GM18870 (cell line): ENCODE measurements around the gene RRAD.
"Not testable (repeated sequence)": the region's sequence is repeated elsewhere in the genome, so short reads cannot be mapped to it uniquely, and the experiment has no call there.

ENCODE experiments used
- ATAC-seq: cut with Tn5 transposase; IDR thresholded peaks from one replicate; pipeline ENCODE4 v1.9.1; 2021; ENCODE audit warnings: moderate library complexity; ENCODE audit not compliant: unreplicated experiment

The RRAD gene, protein sequence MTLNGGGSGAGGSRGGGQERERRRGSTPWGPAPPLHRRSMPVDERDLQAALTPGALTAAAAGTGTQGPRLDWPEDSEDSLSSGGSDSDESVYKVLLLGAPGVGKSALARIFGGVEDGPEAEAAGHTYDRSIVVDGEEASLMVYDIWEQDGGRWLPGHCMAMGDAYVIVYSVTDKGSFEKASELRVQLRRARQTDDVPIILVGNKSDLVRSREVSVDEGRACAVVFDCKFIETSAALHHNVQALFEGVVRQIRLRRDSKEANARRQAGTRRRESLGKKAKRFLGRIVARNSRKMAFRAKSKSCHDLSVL

DNA sequence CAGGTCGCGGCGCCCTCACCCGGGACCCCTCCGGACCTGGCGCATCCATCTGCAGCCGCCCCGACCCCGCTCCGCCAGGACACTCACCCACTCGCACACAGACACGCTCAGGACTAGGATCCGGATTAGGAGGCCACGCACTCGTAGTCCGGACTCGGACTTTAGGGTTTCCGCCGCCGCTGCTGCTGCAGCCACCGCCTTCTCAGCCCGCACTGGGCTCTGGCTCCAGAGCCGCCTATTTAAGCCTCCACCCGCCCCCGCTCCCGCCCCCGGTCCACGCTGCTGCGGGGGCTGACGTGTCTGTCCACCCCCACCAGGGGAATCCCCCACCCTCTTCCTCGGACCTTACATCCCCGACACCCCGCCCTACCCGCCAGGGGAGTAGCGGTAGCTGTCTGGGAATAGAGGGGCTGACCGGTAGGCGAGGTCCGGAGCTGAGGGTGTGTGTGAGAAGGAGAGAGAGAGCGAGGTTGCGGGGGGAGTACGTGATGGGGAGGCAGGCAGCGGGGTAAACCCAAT, at the start of gene RRAD:
RRAD (minus strand) TSS at position 214 of the 519 bp plus-strand sequence. CDS start 356 bp downstream, outside the sequence.
- ATAC-seq: no peak

DNA sequence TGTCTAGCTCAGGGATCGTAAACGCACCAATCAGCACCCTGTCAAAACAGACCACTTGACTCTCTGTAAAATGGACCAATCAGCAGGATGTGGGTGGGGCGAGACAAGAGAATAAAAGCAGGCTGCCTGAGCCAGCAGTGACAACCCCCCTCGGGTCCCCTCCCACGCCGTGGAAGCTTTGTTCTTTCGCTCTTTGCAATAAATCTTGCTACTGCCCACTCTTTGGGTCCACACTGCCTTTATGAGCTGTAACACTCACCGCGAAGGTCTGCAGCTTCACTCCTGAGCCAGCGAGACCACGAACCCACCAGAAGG, 49.6 kb upstream of the RRAD start:
- not testable (repeated sequence) for ATAC-seq

DNA sequence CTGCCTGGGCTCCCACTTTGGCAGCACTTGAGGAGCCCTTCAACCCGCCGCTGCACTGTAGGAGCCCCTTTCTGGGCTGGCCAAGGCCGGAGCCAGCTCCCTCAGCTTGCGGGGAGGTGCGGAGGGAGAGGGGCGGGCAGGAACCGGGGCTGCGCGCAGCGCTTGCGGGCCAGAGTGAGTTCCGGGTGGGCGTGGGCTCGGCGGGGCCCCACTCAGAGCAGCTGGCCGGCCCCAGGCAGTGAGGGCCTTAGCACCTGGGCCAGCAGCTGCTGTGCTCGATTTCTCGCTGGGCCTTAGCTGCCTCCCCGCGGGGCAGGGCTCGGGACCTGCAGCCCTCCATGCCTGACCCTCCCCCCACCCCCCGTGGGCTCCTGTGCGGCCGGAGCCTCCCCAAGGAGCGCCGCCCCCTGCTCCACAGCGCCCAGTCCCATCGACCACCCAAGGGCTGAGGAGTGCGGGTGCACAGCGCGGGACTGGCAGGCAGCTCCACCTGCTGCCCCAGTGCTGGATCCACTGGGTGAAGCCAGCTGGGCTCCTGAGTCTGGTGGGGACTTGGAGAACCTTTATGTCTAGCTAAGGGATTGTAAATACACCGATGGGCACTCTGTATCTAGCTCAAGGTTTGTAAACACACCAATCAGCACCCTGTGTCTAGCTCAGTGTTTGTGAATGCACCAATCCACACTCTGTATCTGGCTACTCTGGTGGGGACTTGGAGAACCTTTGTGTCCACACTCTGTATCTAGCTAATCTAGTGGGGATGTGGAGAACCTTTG, 49.0 kb upstream of the RRAD start:
- ATAC-seq: not testable (repeated sequence)

DNA sequence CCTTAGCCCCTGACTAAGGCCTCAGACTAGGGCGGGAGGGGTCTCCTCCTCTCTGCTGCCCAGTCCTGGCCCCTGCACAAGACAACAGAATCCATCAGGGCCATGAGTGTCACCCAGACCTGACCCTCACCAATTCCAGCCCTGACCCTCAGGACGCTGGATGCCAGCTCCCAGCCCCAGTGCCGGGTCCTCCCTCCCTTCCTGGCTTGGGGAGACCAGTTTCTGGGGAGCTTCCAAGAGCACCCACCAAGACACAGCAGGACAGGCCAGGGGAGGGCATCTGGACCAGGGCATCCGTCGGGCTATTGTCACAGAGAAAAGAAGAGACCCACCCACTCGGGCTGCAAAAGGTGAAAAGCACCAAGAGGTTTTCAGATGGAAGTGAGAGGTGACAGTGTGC, 48.4 kb upstream of the RRAD start:
- no peak for ATAC-seq

DNA sequence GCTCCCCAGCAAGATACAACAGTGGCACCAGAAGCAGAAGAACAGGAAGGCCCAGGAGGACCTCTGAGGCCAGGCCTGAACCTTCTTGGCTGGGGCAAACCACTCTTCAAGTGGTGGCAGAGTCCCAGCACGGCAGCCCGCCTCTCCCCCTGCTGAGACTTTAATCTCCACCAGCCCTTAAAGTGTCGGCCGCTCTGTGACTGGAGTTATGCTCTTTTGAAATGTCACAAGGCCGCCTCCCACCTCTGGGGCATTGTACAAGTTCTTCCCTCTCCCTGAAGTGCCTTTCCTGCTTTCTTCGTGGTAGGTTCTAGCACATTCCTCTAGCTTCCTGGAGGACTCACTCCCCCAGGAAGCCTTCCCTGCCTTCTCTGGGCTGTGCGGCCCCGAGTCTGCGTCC, 47.6 kb upstream of the RRAD start:
- ATAC-seq: no peak

DNA sequence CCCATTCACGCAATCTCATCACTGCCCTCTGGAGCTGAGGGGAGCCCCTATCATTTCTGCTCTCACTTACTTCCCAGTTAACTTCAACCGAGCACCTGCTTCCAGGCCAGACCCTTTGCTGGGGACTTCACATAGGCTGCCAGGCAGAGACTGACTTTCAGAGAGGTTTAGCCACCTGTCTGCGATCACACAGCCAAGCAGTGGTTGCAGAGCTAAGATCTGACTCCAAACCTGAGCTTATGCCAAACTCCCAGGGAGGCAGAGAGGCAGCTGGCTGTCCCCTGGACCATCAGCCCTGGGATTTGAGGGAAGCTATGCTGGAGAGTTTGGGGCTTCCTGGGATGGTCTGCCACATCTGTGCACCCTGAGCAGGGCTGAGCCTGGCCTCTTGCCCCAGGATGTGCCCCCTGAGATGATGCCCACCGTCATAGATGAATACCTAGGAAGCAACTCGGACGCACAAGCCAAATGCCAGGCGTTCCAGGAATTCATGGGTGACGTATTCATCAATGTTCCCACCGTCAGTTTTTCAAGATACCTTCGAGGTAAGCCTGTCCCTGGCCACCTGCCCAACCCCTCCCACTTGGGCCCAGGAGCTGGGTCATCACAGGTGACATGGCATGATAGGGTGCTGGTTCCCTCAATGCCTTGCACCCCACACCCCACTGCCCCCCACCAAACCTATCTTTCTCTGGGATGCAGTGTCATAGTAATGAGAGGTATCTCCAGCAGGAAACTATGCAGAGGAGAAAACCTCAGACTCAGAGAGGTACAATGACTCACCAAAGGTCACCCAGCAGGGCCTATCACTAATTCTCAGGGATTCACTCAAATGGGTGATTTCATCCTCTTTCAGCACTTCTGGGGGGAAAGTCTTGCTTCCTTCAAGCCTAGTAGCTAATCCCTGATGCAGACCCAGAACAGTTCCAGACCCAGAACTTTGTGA, 45.7 kb upstream of the RRAD start:
- ATAC-seq: no peak

DNA sequence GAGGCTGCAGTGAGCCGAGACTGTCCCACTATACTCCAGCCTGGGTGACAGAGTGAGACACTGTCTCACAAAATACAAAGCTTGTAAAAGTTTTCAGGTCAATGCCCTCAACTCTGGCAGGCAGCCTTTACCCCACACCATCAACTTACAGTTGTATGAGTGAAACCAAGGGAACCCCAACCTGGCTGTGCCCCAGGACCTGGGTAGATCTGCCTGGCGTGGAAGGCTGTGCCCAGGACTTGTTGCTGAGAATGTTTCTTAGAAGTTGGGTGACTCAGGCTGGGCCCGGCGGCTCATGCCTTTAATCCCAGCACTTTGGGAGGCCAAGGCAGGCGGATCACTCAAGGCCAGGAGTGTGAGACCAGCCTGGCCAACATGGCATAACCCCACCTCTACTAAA, 43.5 kb upstream of the RRAD start:
- no peak for ATAC-seq

DNA sequence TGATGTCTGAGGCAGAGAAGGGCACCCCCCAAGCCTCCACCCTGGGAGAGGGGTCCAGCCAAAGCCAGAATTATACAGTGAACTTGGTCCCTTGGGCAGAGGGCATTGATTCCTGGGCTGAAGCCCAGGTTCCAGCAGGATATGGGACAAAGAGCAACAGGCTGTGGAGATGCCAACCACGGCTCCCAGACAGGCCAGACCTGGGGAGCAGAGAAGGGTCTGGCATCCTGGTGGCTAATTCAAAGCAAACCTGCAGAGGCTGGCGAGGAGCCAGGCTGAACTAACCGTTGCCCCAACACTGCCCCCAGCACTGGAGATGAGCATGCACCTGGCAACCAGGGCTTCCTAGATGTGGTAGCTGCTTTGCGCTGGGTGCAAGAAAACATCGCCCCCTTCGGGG, 38.7 kb upstream of the RRAD start:
- ATAC-seq: no peak

DNA sequence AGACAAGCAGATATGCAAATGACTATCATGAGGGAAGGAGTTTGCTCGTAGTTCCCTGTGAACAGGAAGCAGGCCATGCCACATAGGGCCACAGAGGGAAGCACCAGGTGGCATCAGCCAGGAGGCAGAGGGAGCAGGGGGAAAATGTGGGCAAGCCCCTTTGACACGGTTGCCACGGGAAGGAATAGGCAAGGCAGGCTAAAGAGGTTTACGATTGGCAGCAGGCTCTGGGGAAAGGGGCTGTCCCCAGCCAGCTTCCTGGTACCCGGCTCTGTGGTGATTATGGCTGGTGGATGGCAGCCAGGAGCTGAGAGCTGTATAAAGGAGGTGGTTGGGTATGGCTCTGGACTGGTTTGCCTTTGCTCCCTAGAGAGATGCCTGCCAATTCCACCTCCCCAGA, 36.6 kb upstream of the RRAD start:
- no peak for ATAC-seq

DNA sequence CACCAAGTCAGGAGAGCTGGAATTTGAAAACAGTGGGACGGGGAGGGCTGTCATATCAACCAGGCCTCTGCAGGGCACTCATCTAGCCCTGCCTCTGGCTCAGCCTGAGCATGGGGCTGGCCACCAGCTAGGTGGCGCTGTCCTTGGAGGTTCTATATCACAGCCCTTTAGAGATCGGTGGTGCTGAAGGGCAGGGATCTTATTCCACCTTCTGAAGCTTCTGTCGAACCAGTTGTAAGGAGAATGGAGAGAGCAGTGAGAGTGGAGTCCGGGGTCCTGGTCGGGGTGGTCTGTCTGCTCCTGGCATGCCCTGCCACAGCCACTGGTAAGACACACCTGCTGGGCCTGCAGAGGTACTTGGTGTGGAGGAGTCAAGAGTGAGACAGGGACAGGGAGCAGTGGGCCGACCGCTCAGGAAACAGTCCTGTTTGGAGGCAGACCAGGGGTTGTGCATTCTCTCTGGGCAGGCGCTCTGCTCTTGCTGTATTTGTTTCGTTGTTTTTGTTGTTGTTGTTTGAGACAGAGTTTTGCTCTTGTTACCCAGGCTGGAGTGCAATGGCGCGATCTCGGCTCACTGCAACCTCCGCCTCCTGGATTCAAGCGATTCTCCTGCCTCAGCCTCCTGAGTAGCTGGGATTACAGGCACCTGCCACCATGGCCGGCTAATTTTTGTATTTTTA, 35.9 kb upstream of the RRAD start, which contains the start of gene CES3:
CES3 (plus strand) TSS at position 202 of the 680 bp plus-strand sequence; CDS start at position 244, 42 bp downstream.
- ATAC-seq: peak; percentile 60

DNA sequence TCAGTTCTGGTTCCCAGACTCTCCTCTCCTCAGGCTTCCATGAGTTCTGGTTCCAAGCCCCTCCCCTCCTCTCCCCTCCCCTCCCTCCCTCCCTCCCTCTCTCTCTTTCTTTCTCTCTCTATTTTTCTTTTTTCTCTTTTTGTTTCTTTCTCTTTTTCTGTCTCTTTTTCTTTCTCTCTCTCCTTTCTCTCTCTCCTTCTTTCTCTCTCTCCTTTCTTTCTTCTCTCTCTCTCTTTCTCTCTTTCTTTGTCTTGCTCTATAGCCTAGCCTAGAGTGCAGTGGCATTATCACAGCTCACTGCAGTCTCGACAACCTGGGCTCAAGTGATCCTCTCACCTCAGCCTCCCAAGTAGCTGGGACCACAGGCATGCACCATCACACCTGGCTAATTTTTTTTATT, 34.9 kb upstream of the RRAD start:
- ATAC-seq: no peak

DNA sequence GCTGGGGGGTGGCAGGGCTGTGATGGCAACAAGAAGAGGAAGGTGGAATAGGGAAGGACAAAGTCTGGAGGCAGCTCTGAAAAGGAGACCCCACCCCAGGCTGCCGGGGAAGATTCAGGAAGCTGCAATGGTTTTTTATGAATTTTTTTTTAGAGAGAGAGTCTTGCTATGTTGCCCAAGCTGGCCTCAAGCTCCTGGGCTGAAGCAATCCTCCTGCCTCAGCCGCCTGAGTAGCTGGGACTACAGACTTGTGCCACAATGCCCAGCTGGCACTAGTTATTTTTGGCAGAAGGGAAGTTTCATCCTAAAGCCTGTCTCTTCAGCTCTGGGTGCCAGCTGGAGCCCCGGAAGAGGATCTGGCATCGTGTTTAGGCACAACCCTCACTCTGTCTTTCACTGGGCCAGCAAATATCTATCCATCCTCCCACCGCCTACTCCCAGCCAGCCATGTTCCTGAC, 34.4 kb upstream of the RRAD start:
- ATAC-seq: no peak

DNA sequence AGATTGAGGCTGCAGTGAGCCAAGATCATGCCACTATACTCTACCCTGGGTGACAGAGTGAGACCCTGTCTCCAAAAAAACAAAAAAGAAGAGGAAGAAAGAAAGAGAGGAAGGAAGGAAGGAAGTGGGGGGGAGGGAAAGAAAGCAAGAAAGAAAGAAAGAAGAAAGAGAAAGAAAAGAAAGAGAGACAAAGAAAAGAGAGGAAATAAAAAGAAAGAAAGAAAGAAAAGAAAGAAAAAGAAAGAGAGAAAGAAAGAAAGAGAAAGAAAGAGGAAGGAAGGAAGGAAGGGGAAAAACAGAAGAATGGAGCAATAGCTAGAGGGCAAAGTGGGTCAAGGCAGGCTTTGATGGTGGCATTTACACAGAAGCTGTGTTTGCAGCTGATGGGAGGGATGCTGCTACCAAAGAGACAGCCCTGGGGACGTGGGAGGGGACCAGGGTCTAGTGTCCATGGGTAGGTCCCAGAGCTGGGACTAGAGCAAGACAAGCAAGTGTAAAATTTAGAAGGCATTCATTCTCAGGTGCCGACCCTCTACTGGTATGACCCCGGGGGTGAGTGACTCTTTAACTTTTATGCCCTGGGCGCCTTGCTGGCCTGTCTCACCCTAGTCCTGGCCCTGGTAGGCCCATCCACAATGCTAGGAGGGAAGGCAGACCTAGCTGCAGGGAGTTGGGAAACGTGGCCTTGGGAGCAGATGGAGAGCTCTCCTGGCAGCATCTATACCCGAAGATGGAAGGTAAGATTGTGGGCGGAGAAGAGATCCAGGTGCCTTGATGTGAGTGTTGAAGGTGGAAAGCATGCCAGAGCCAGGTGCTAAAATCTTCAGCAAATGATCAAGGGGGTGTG, 33.7 kb upstream of the RRAD start:
- no peak for ATAC-seq

DNA sequence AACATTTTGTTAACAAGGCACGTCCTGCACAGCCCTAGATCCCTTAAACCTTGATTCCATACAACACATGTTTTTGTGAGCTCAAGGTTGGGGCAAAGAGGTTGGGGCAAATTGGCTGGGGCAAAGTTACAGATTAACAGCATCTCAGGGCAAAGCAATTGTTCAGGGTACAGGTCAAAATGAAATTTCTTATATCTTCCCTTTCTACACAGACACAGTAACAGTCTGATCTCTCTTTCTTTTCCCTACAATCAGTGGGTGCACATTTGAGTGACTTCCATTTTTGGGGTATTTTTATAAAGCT, 30.8 kb upstream of the RRAD start:
- ATAC-seq: not testable (repeated sequence)

DNA sequence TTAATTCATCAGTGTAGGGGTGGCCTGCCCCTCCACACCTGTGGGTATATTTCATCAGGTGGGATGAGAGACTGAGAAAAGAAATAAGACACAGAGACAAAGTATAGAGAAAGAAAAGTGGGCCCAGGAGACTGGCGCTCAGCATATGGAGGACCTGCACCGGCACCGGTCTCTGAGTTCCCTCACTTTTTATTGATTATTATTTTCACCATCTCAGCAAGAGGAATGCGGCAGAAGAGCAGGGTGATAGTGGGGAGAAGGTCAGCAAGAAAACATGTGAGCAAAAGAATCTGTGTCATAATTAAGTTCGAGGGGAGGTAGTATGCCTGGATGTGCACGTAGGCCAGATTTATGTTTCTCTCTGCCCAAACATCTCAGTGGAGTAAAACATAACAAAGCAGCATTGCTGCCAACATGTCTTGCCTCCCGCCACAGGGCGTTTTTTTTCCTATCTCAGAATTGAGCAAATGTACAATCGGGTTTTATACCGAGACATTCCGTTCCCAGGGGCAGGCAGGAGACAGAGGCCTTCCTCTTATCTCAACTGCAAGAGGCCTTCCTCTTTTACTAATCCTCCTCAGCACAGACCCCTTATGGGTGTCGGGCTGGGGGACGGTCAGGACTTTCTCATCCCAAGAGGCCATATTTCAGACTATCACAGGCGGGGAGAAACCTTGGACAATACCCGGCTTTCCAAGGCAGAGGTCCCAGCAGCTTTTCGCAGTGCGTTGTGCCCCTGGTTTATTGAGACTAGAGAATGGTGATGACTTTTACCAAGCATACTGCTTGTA, 30.2 kb upstream of the RRAD start:
- not testable (repeated sequence) for ATAC-seq

DNA sequence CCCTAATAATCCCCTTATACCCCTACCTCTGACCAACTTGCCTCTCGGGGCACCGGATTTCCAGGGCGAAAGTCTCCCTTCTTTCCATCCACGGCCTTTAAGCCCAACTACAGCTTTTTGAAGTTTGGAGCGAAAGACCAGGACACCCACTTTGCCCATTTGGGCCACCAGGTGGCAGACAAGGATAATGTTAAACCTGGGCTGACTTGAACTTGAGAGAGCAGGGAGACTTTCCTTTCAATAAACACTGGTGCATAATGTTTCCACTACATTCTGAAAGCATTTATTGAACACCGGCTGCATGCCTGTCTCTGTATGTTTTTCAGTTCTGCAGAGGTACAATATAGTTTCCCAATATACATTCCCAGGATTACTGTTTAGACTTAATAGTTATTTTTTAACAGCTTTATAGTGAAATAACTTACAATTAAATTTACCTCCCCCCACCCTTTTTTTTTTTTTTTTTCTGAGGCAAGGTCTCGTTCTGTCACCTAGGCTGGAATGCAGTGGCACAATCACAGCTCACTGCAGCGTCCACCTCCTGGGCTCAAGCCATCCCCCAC, 28.8 kb upstream of the RRAD start:
- no peak for ATAC-seq

DNA sequence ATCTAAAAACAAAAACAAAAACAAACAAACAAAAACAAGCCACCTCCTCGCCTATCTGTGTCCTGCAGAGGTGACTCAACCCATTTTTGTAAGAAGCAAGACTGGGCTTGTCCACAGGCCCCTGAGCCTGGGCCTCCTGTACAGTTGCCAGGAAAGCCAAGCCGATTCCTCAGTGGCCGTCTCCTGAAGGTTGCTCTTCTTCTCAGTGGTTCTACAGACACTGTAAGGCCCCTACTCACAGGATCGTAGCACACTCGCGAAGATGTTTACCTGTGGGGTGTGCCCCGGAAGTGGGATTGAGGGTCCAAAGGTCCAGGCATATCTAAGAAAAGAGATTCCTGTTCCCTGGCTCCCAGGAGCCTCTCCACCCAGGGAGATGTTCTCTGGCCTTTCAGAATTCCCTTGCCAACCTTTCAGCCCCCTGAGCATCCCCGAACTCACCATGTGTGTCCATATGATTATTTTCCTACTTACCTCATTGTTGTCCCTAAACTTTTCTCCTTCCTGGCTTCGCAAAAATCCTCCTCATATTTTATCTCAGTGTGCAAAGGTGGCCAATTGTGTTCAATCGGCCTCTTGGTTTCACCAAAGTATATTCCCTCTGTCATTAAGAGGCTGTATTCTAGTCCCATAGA, 28.2 kb upstream of the RRAD start:
- ATAC-seq: no peak

DNA sequence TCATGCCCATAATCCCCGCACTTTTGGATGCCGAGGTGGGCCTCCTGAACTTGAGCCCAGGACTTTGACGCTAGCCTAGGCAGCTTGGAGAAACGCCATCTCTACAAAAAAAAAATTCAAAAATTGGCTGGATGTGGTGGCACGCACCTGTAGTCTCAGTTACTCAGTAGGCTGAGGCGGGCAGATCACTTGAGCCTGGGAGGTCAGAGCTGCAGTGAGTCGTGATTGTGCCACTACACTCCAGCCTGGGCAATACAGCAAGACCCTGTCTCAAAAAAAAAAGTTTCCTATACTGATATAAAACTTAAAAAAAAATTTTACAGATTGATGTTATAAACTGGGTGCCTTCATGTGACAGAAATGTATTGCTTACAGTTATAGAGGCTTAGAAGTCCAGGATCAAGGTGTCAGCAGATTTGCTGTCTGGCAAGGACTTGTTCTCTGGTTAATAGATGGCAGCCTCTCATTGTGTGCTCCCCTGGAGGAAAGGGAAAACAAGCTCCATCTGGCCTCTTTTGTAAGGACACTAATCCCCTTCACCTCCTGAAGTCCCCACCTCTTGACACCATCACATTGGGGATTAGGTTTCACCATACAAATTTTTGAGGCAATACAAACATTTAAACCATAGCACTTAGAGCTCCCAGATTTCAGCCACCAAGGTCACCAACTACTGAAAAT, 27.2 kb upstream of the RRAD start:
- ATAC-seq: no peak
